Endometrial microvascular endothelial cells (primary cell): ENCODE measurements around the gene NUP88. TPM values are rescaled to one million over a fixed set of nuclear protein-coding genes. Genes with fewer than 3 reads are reported as not detected.

Experiments
- in situ Hi-C: cut with HindIII; loops from 2 replicates; pipeline ENCODE4 v1.10.0; 2017; ENCODE audit warnings: low sequenced_read_pairs, low pct_unique_long_range_greater_than_20kb; ENCODE audit errors: inconsistent ontology term
- total RNA-seq: library from RNA; depleted of rRNA; stranded (reverse); fragments of >200 nt; gene quantifications from one replicate; pipeline ENCODE4 v1.2.3, GENCODE V29; 2015; ENCODE audit errors: inconsistent ontology term

Gene NUP88
- total RNA-seq, 1 donor from 2014 or later = 81.7 TPM

GRCh38 chr17:5364696-5365095 lies 54.8 kb downstream of the NUP88 start:
- in situ Hi-C loops = no loop called here

- in situ Hi-C loops = no loop called here
Measured at GRCh38 chr17:5364156-5364555, 55.3 kb downstream of the NUP88 start.

DNA sequence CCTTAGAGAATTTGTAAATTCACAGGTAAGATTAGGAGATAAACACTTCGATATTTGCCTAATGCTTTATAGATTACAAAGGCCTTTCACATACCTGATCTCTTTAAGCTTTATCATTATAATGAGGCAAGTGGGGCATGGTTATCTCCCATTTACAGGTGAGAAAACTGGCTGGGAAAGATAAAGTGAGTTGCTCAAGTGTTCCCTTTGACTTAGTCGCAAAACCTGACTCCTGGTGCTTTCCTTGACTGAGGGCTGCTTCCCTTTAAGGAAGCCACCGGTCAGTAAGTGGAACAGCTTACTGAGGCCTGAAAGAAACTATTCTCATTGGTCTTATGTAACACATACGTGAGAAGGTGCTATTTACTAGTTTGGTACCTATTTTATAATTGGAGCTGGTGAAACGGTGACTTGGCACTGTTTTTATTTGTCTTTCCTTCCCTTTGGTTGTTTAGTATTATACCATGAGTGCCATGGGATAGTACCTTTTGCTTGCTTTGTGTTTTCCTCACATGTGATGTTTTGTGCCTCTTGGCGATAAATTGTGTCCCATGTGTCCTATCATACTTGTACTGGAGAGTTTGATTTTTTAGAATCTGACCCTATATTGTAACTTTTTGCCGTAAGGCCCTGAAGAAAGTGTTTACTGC lies 57.2 kb downstream of the NUP88 start:
- in situ Hi-C loops = no loop called here

DNA sequence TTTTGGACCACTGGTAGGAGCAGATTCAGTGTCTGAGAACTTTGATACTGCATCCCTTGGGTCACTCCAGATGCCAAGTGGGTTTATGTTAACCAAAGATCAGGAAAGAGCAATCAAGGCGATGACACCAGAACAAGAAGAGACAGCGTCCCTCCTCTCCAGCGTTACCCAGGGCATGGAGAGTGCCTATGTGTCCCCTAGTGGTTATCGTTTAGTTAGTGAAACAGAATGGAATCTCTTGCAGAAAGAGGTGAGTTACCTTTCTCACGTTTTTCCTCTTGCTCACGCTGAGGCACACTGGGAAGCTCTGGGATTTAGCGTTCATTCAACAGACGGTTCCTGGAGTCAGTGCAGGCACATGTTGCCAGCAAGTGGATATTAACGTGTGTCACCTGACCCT lies 58.0 kb downstream of the NUP88 start:
- in situ Hi-C loops = no loop called here

DNA sequence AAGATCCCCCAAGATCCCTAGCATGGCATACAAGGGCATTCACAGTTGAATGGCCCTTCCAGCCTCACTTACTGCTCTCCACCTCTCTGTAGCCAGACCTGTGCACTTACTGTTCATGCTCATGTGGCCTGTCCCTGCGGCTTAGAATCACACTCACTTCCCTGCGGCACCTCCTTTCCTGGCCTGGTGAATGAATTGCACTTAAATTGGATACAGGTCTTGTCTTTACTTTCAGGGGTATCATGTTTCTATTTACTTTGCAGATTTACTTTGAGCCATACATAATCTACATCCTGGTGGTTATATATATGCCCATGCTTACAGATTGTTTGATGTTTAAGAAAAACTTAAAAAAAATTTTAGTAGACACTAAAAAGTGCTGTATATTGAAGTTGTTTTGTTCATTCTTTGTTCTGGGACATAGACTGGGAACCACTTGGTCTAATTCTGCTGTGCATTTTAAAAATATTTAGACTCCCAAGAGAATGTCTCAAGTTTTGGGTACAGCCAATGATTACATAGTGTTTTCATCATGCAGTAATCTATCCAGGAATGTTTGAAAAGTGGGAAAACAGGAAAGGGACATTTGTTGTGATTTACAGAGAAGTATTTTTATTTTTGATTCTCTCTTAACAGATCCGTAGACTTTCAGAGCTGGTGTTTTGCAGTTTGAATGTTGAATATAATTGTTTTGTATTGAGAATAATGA lies 63.9 kb downstream of the NUP88 start:
- in situ Hi-C loops = no loop called here

GRCh38 chr17:5354886-5355415 lies 64.5 kb downstream of the NUP88 start:
- in situ Hi-C loops = no loop called here

- in situ Hi-C loops = no loop called here
Measured at GRCh38 chr17:5354310-5354709, 65.2 kb downstream of the NUP88 start.

GRCh38 chr17:5352681-5353289 lies 66.7 kb downstream of the NUP88 start:
- in situ Hi-C loops = no loop called here

GRCh38 chr17:5344914-5345313 lies 74.5 kb downstream of the NUP88 start:
- in situ Hi-C loops = no loop called here

Other genes with a start within 250 kb of the NUP88 start
- gene ZNF594, start 227.8 kb downstream of the NUP88 start, total RNA-seq = 2.0 TPM
- gene SCIMP, start 184.8 kb downstream of the NUP88 start, total RNA-seq = not detected
- 31.2 TPM for gene RABEP1, start 137.4 kb downstream of the NUP88 start, total RNA-seq
- gene RPAIN, start 520 bp upstream of the NUP88 start, total RNA-seq = 38.2 TPM
- 345 TPM for gene C1QBP, start 19.5 kb upstream of the NUP88 start, total RNA-seq
- 23.0 TPM for gene DHX33, start 49.3 kb upstream of the NUP88 start, total RNA-seq
- gene DERL2, start 66.5 kb upstream of the NUP88 start, total RNA-seq = 49.2 TPM
- gene MIS12, start 66.9 kb upstream of the NUP88 start, total RNA-seq = 25.1 TPM
- 35.2 TPM for gene NLRP1, start 164.8 kb upstream of the NUP88 start, total RNA-seq